Peyer's patch (tissue), 4 donors: ENCODE measurements around the gene BARX2. TPM values are rescaled to one million over a fixed set of nuclear protein-coding genes. Genes with fewer than 3 reads are reported as not detected.

Experiments
- DNase-seq, 3 donors: peaks; one replicate each; pipeline ENCODE4 v3.0.0-alpha.2; 2017 to 2019
- H3K27ac ChIP-seq, 4 donors: fragments of 200-600 bp; sonication (generic); one replicate each; pipeline ENCODE4 v1.5.1; 2016 to 2019
- H3K27me3 ChIP-seq, 2 donors: fragments of 200-600 bp; sonication (generic); one replicate each; pipeline ENCODE4 v1.5.1; 2019
- H3K36me3 ChIP-seq, 3 donors: fragments of 200-600 bp; sonication (generic); one replicate each; pipeline ENCODE4 v1.5.1; 2016 to 2019
- H3K4me1 ChIP-seq, 4 donors: fragments of 200-600 bp; sonication (generic); one replicate each; pipeline ENCODE4 v1.5.1; 2016 to 2019
- H3K4me3 ChIP-seq, 4 donors: fragments of 200-600 bp; sonication (generic); 1 replicate in 3 of 4; 2 replicates in 1 of 4; pipeline ENCODE4 v1.5.1; 2016 to 2019; ENCODE audit warnings: mild to moderate bottlenecking in 1 of 4
- H3K9me3 ChIP-seq, 4 donors: fragments of 200-600 bp; sonication (generic); one replicate each; pipeline ENCODE4 v1.5.1; 2016 to 2019; ENCODE audit warnings: mild to moderate bottlenecking in 1 of 4
- POLR2A ChIP-seq, 2 donors: fragments of 450-650 bp; IDR thresholded peaks; one replicate each; pipeline ENCODE4 v1.5.1; 2017; ENCODE audit warnings: antibody characterized with exemption in 2 of 2, mild to moderate bottlenecking in 2 of 2, moderate library complexity in 2 of 2
- total RNA-seq, 4 donors: library from RNA; depleted of rRNA; stranded (reverse); fragments of >200 nt; gene quantifications; one replicate each; pipeline ENCODE4 v1.1.0, GENCODE V29; 2016
- TF ChIP-seq, protein P1 (sequence below), 6 experiments: fragments of 450-650 bp in 4 of 6; fragments of 200-600 bp in 2 of 6; sonication (generic) in 1 of 6; IDR thresholded peaks; one replicate each; pipeline ENCODE4 v1.5.1; 2017 to 2019; ENCODE audit warnings: antibody characterized with exemption in 6 of 6, mild to moderate bottlenecking in 3 of 6, moderate library complexity in 1 of 6

BARX2 gene
- total RNA-seq, 4 donors from 2014 or later, result 1.7 to 19.8 (median 15.7) TPM

DNA sequence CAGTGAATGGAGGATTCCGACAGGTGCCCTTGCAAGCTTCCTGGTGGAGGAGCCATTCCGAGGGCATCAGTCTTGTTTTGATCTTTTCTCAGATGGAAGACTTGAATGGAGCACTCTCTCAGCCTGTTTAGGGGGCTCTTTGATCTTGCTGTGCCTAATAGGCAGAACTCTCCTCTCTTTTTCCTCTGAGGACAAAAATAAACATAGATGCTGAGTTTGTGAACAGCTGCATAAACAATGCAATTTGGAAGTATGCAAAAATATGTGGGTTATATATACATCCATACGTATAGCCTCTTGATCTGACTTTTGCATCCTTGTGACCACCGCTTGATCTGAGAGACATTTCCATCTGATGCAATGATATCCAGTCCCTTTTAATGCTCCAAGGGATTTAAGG, 29.1 kb downstream of the BARX2 start:
- Histone ChIP-seq H3K36me3 (no peaks in the 10 kb centered on the region), H3K27ac (no peak overlapping the region), H3K4me1 (no peaks in the 10 kb centered on the region), H3K4me3 (no peak overlapping the region), H3K9me3 (no peaks in the 10 kb centered on the region), H3K27me3 (no peaks in the 10 kb centered on the region)
- DNase-seq, result no peak
- TF ChIP-seq, protein P1, sequence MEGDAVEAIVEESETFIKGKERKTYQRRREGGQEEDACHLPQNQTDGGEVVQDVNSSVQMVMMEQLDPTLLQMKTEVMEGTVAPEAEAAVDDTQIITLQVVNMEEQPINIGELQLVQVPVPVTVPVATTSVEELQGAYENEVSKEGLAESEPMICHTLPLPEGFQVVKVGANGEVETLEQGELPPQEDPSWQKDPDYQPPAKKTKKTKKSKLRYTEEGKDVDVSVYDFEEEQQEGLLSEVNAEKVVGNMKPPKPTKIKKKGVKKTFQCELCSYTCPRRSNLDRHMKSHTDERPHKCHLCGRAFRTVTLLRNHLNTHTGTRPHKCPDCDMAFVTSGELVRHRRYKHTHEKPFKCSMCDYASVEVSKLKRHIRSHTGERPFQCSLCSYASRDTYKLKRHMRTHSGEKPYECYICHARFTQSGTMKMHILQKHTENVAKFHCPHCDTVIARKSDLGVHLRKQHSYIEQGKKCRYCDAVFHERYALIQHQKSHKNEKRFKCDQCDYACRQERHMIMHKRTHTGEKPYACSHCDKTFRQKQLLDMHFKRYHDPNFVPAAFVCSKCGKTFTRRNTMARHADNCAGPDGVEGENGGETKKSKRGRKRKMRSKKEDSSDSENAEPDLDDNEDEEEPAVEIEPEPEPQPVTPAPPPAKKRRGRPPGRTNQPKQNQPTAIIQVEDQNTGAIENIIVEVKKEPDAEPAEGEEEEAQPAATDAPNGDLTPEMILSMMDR (IDR thresholded peaks at IDR 0.05), result no peak
- no peak for TF ChIP-seq POLR2A (IDR thresholded peaks at IDR 0.05)

DNA sequence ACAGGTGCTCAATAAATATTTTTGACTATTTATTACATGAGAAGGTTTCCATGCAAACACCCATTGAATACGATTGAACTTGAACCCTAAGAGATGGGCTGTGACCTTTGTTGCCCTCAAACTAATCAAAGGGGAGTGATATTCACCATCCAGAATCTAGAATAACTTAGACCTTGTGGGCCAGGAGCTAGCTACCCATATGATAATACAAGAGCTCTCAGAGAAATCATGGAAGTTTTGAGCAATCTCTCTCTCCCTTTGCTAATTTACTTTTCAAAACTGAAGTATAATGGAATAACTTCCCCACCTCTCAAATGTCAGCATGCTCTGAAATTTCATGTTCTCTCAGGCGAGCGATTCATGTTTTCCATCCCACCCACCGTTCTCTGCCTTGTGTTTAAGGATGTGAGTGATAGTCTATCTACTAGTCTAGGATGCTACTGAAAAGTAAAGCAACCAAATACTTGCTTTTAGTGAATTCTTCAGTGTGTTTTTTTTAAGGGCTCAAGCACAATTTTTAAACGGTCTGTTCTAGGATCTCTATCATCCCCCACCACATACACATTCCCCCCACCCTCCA, 33.3 kb downstream of the BARX2 start:
- Histone ChIP-seq H3K9me3 (no peaks in the 10 kb centered on the region), H3K36me3 (no peaks in the 10 kb centered on the region), H3K4me3 (no peak overlapping the region), H3K4me1 (peaks cover 0 to 11% (median 0%) of the 10 kb centered on the region in 4 donors), H3K27ac (no peak overlapping the region), H3K27me3 (no peaks in the 10 kb centered on the region)
- TF ChIP-seq, protein P1 (IDR thresholded peaks at IDR 0.05), result no peak
- no peak for TF ChIP-seq POLR2A (IDR thresholded peaks at IDR 0.05)
- no peak for DNase-seq

DNA sequence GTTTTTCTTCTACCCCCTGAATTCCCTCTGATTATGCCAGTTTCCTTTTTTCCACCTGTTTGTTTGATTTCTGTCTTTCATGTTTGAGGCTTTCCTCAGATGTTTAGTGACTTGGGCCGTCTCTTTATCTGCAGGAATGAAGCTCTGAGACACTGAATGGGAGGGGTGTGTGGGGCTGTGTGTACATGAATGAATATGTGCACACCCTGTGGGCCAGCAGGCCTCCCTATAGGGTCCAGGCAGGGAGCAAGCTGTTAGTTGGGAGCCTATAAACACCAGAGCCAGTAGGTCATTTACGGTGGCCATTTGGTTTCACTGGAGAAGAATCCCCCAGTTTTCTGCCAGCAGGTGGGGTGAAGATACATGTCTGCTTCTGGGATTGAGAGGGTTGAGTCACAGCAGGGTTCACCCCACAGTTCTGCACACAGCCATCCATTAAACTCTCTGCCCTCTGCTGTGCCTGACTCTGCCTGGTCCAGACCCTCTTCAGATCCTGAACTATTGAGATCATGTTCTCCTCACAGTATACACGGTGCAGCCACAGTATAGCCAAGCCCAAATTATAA, 34.8 kb downstream of the BARX2 start:
- Histone ChIP-seq H3K9me3 (no peaks in the 10 kb centered on the region), H3K27me3 (no peaks in the 10 kb centered on the region), H3K36me3 (no peaks in the 10 kb centered on the region), H3K27ac (no peak overlapping the region), H3K4me1 (peaks cover 0 to 21% (median 0%) of the 10 kb centered on the region in 4 donors), H3K4me3 (no peak overlapping the region)
- TF ChIP-seq POLR2A (IDR thresholded peaks at IDR 0.05), result no peak
- TF ChIP-seq, protein P1 (IDR thresholded peaks at IDR 0.05), result peak in 2 of 6 experiments; percentile 19 to 36
- DNase-seq, result no peak

DNA sequence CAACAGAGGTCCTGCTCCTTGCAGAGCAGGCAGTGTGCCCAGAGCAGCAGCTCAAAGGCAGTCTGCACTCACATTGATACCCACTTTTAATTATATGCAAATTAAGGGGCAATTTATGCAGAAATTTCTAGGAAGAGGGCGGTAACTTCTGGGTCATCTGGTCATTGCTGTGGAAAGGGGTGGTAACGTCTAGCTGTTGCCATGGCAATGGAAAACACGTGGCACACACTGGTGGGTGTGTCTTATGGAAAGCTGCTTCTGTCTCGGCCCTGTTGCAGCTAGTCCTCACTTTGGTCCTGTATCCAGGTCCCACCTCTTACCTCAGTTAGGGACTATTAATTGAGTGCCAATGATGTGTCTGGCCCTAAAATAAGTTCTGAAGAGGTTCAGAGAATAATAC, 36.8 kb downstream of the BARX2 start:
- Histone ChIP-seq H3K36me3 (no peaks in the 10 kb centered on the region), H3K27ac (peak overlapping the region in 1 of 4 donors; percentile 48), H3K4me1 (peaks cover 0 to 32% (median 2%) of the 10 kb centered on the region in 4 donors), H3K27me3 (no peaks in the 10 kb centered on the region), H3K9me3 (no peaks in the 10 kb centered on the region), H3K4me3 (no peak overlapping the region)
- peak in 1 of 3 donors; percentile 63 for DNase-seq
- TF ChIP-seq, protein P1 (IDR thresholded peaks at IDR 0.05), result no peak
- TF ChIP-seq POLR2A (IDR thresholded peaks at IDR 0.05), result no peak

DNA sequence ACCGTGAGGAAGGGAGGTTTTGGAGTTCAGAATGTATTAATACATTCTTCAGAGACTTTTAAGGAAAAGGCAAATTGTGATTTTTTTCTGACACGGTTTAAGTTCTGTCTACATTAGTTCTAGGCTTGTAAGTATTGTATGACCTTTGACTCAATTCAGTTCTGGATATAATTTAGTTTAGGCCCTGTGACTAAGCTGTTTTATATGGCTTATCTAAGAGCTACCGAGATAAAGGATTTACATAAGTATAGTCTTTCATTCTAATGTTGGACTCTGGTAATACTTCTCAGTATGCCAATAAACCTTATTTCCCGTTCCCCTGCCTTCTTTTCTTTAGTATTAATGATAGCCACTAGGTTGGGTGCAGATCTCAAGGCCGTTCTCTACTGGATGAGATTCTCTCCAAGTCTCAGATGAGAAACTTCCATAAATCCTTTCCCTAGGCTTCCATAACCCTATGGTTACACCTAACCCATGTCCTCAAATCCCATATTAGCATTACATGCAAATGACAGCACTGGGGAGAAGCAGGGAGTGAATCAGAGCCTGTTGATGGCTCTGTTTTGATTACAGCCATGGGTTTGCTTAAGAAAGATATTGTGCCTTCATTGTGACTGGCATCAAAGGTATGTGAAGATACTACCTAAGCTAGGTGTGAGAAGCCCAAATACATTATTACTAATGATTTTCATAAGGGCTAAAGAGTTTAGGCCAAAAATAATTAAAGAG, 38.7 kb downstream of the BARX2 start:
- Histone ChIP-seq H3K27ac (peak overlapping the region in 3 of 4 donors; percentile 49 to 85 (median 76)), H3K36me3 (no peaks in the 10 kb centered on the region), H3K4me3 (no peak overlapping the region), H3K4me1 (peaks cover 0 to 43% (median 2%) of the 10 kb centered on the region in 4 donors), H3K27me3 (no peaks in the 10 kb centered on the region), H3K9me3 (no peaks in the 10 kb centered on the region)
- TF ChIP-seq, protein P1 (IDR thresholded peaks at IDR 0.05), result peak in 3 of 6 experiments; percentile 22 to 38 (median 32)
- peak; percentile 16 to 43 for TF ChIP-seq POLR2A (IDR thresholded peaks at IDR 0.05)
- peak in 1 of 3 donors; percentile 50 for DNase-seq
